Occipital lobe (tissue), 2 donors: ENCODE data around the gene DEFB131B. TPM values are rescaled to one million over a fixed set of nuclear protein-coding genes. Genes with fewer than 3 reads are reported as not detected.
"Not testable (repeated sequence)": the region's sequence is repeated elsewhere in the genome, so short reads cannot be mapped to it uniquely, and the experiment has no call there.

Source experiments
- DNase-seq: peaks from one replicate; lab custom pipeline; 2025; lab: John Stamatoyannopoulos, UW
- total RNA-seq: library from RNA; depleted of rRNA; stranded (reverse); fragments of >200 nt; gene quantifications from one replicate; pipeline ENCODE4 v1.2.3, GENCODE V29; 2014

Gene DEFB131B
- total RNA-seq, result not detected

DNA sequence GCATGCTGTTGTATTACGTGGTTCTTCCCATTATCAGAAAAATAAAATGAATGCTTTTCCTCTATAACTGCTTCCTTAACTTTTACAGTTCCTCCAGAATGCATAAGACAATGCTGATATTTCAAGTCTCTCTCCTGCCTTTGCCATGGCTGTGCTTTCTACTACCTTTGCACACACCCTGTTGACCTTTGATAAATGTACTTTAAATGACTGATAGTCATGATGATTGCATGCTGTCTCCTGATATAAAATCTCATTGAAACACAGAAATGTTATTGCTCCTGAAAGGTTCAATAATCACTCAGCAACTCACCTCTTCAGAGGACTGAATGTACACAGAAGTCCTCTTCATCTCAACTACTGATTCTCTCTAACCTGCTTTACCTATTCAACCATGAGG is at the start of gene DEFB131B:
TSS of gene DEFB131B (plus strand) at position 395 of the 400 bp plus-strand sequence. CDS start at position 395, 0 bp downstream.
- DNase-seq, result not testable (repeated sequence)

DNA sequence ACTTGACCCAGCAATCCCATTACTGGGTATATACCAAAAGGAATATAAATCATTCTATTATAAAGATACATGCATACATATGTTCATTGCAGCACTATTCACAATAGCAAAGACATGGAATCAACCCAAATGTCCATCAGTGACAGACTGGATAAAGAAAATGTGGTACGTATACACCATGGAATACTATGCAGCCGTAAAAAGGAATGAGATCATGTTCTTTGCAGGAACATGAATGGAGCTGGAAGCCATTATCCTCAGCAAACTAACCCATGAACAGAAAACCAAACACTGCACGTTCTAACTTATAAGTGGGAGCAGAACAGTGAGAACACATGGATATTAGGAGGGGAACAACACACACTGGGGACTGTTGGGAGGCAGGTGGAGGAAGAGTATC is 49.0 kb upstream of the DEFB131B start:
- not testable (repeated sequence) for DNase-seq

DNA sequence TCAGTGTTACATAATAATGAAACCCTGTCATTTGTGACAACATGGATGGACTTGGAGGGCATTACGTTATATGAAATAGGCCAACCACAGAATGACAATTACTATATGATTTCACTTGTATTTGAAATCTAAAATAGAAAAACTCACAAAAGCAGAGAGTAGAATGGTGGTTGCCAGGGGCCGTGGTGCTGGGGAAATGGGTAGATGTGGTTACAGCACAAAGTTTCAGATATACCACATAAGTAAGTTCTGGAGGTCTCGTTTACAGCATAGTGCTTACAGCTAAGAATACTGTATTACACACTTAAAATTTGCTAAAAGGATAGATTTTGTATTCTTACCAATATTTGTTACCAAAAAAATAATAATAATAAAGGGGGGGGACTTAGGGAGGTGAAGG is 48.6 kb upstream of the DEFB131B start:
- not testable (repeated sequence) for DNase-seq

DNA sequence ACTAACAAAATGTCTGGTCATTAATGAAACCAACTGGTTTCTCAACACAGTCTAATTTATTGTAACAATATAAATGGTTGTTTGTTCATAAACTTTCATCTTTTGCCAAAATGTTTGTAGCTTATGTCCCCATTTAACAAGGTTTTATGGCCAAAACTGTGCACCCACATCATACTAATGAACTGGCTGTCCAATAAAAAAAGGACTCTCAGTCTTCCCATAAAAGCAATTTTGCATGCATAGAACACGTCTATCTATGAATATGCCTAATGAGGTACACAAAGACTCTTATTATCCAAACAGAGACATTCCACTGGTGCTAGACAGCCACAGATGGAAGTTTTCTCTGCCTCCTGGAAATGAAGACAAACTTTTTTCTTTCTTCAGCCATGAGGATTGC is 45.4 kb upstream of the DEFB131B start, which contains the start of gene DEFB108B:
TSS of gene DEFB108B (plus strand) at position 390 of the 400 bp plus-strand sequence. CDS start at position 390, 0 bp downstream.
- DNase-seq, result not testable (repeated sequence)

GRCh38 chr11:71842720-71843119 is 35.5 kb upstream of the DEFB131B start:
- DNase-seq, result not testable (repeated sequence)

DNA sequence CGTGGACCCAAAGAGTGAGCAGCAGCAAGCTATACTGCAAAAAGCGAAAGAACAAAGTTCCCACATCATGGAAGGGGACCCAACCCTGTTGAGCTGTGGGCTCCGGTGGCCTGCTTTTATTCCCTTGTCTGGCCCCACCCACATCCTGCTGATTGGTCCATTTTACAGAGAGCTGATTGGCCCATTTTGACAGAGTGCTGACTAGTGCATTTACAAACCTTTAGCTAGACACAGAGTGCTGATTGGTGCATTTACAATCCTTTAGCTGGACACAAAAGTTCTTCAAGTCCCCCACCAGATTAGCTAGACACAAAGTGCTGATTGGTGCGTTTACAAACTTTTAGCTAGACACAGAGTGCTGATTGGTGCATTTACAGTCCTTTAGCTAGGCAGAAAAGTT is 34.9 kb upstream of the DEFB131B start:
- DNase-seq, result not testable (repeated sequence)

DNA sequence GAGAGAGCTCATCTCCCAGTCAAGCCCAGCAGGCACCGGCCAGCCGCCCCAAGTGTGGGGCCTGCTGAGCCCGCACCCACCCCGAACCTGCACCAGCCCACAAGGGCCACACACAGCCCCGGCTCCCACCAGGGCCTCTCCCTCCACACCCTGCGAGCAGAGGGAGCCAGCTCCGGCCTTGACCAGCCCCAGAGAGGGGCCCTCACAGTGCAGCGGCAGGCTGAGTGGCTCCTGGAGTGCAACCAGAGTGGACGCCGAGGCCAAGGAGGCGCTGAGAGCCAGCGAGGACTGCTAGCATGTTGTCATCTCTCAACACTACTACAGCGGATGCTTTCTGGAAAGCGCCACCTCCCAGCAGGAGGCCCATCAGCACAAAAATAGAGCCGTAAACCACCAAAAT is 34.4 kb upstream of the DEFB131B start:
- no peak for DNase-seq

DNA sequence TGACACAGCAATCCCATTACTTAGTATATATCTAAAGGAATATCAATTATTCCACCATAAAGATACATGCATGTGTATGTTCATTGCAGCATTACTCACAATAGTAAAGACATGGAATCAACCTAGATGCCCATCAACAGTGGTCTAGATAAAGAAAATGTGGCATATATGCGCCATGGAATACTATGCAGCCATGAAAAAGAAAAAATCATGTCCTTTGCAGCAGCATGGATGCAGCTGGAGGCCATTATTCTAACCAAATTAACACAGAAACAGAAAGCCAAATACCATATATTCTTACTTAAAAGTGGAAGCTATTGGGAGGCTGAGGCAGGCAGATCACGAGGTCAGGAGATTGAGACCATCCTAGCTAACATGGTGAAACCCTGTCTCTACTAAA is 24.4 kb upstream of the DEFB131B start:
- not testable (repeated sequence) for DNase-seq

DNA sequence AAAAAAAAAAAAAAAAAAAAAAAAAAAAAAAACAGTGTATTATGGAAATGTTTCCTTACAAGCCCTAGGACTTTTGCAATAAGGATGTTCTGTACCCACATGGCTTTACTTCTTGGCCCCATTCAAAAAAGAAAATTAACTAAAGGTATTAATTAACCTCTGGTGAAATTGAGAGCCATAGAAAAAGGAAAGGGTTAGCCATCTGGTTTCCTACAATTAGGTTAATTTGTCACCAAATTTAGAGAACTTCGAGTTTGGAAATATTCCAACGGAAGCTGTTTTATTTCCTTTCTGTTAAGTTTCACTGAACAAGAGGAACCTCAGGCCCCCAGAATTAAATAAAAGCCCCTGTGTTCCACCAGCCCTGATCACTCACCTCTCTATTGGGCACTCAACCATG is 22.4 kb upstream of the DEFB131B start:
- not testable (repeated sequence) for DNase-seq

GRCh38 chr11:71860835-71861234 is 17.4 kb upstream of the DEFB131B start:
- not testable (repeated sequence) for DNase-seq

- not testable (repeated sequence) for DNase-seq
These were observed 14.2 kb upstream of the DEFB131B start for GRCh38 chr11:71863978-71864627.

GRCh38 chr11:71867209-71867608 is 11.0 kb upstream of the DEFB131B start:
- DNase-seq, result not testable (repeated sequence)

- DNase-seq, result not testable (repeated sequence)
These were observed 8.3 kb upstream of the DEFB131B start for GRCh38 chr11:71869931-71870330.

GRCh38 chr11:71870661-71871060 is 7.6 kb upstream of the DEFB131B start:
- not testable (repeated sequence) for DNase-seq

- not testable (repeated sequence) for DNase-seq
These were observed 2.0 kb upstream of the DEFB131B start for GRCh38 chr11:71876262-71876661.

- not testable (repeated sequence) for DNase-seq
These were observed 7.6 kb downstream of the DEFB131B start for GRCh38 chr11:71885806-71886205.

GRCh38 chr11:71888335-71889010 is 10.2 kb downstream of the DEFB131B start:
- not testable (repeated sequence) for DNase-seq

DNA sequence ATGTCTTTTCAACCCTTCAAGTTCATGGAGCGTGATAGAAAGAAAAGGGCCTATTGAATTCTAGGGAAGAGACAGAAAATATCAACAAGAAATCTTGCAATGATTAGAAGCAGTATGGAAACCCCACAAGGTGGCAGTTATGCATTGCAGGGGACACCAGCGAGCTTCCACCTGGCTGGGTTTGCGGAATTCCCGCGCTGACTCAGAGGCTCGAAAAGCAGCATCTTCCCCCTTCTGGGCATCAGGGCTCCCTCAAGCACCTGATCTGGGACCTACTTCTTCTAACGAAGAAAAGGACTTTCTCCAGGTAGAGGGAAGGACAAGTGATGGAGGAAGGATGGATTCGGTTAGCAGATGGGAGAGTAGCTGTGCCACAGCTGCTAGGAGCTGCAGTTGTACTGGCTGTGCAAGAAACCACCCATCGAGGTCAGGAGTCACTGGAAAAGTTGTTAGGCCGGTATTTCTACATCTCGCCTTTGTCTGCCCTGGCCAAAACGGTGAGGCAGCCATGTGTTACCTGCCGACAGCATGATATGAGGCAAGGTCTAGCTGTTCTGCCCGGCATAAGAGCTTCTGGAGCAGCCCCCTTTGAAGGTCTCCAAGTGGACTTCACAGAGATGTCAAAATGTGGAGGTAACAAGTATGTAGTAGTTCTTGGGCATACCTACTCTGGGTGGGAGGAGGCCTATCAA is 11.1 kb downstream of the DEFB131B start:
- not testable (repeated sequence) for DNase-seq

DNA sequence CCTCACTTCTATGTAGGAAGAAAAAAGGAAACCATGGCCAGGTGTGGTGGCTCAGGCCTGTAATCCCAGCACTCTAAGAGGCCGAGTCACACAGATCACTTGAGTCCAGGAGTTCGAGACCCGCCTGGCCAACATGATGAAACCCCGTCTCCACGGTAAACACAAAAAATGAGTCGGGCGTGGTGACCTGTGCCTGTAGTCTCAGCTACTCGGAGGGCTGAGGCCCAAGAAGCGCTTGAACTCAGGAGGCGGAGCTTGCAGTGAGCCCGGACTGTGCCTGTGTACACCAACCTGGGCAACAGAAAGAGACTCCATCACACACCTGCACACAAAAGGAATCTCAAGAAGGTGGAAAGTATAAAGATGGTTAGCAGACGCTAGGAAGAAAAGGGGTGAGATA is 17.7 kb downstream of the DEFB131B start:
- no peak for DNase-seq

DNA sequence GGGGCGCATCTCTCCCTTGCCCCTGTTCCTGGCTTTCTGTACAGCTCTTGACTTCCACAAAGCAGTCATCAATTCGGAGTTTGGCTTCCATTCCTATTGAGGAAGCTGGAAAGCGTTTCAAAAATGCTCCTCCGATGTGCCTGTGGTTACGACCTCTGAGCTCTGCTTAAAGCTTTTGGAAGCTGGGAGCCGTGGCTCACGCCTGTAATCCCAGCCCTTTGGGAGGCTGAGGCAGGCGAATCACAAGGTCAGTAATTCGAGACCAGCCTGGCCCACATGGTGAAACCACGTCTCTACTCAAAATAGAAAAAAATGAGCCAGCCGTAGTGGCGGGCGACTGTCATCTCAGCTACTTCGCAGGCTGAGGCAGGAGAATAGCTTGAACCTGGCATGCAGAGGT is 22.9 kb downstream of the DEFB131B start:
- not testable (repeated sequence) for DNase-seq

DNA sequence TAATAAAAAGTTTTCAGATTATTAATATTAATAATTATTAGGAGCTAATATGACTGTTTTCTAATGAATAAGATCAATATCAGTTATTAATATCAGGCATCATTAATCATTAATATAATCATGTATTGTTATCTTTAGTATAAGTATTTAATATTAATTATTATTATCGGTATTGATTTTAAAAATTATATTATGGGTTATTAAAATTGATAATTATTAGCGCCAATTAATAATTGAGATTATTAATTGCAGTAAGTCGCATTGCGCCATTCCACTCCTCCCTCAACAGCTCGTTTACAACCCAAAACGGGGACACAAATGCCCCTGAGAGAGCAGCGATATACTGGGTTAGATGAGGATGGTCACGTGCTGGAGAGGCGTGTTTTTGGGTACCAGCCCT is 30.0 kb downstream of the DEFB131B start:
- no peak for DNase-seq

DNA sequence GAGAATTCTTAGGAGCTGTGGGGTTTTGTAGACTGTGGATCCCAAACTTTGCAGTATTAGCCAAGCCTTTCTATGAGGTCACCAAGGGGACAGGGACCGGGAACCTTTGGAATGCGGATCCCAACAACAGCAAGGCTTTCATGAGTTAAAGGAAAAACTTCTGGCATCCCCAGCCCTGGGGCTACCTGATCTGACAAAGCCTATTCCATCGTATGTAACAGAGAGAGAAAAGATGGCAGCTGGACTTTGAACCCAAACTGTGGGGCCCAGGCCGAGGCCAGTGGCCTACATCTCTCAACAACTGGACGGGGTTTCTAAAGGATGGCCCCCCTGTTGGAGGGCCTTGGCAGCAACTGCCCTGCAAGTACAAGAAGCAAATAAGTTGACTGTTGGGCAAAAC is 32.5 kb downstream of the DEFB131B start:
- not testable (repeated sequence) for DNase-seq
